NCI-H460 (cell line): ENCODE data around the gene MARCHF10. TPM values are rescaled to one million over a fixed set of nuclear protein-coding genes. Genes with fewer than 3 reads are reported as not detected.
"Not testable (repeated sequence)": the region's sequence is repeated elsewhere in the genome, so short reads cannot be mapped to it uniquely, and the experiment has no call there.

ENCODE experiments used
- DNase-seq: peaks from one replicate; pipeline ENCODE4 v3.0.0-alpha.2; 2016; ENCODE audit warnings: low read depth; ENCODE audit errors: extremely low read depth
- total RNA-seq: library from RNA; depleted of rRNA; stranded (reverse); fragments of >200 nt; shearing (Covaris generic); gene quantifications from 2 replicates; pipeline ENCODE4 v1.2.3, GENCODE V29; 2014

MARCHF10 gene
- total RNA-seq, 1 experiment from 2014 or later, result not detected

- no peak for DNase-seq
These were observed 16.8 kb downstream of the MARCHF10 start for GRCh38 chr17:62791235-62791734.

DNA sequence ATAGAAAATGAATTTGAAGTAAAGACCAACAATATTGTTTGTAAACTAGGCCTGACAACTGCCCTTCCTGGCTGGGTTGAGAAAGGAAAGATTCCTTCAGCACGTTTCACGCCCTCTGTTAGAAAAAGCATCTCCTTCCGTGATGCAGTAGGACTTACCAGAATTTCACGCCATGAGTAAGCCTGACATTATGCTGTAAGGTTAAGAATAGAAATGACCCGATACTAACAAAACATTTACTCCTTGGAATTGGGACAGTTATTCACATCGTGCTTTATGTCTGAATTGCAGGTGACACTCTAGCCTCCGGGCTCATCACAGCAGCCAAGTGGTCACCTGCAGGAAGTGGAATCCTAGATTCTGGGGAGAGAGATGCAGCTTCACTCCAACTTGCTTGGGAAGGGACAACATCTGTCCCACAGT, 17.5 kb downstream of the MARCHF10 start:
- peak; percentile 87 for DNase-seq

- no peak for DNase-seq
These were observed 20.7 kb downstream of the MARCHF10 start for GRCh38 chr17:62787366-62787765.

GRCh38 chr17:62786646-62787045, 21.5 kb downstream of the MARCHF10 start:
- no peak for DNase-seq

- not testable (repeated sequence) for DNase-seq
These were observed 22.1 kb downstream of the MARCHF10 start for GRCh38 chr17:62785983-62786382.

DNA sequence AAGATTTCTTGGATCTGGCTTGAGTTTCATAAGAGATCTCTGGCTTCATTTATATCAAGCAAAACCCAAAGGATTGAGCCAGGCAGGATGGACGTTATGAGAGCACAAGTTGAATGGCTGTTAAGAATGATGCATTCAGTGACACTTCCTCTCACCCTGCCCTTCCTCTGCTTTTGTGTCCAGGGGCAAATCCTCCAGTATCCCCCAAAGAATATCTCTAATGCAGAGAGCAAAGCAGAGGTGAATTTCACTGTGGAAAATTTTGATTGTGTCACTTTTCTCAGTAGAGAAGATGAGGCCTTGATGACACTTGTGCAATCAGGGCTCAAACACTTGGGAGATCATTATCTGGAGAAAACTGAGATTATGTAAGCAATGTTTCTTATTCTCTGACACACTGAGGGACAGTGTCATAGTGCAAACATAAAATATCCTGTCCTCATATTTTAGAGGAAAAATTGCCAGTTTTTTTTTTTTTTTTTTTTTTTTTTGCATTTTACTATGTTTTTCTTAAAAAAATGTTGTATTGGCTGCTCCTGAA, 25.3 kb downstream of the MARCHF10 start:
- no peak for DNase-seq

- DNase-seq, result no peak
These were observed 26.3 kb downstream of the MARCHF10 start for GRCh38 chr17:62781831-62782251.

DNA sequence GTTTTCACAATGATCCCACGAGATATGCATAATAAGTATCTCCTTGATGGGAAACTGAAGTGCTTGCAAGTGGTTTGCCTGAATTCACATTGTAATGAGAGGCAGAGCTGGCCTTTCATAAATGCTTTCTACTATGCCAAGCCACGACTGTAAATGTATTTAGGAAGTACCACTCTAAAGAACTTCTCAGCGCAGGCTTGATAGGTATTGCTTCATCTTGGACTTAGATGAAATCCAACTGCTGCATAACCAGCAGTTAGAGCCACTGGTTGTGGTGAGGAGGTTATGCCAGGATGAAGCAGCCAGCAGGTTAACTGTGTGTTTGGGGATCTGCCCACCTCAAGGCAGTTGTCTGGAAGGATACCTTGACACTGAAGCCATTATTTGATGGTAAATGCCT, 26.8 kb downstream of the MARCHF10 start:
- DNase-seq, result no peak

DNA sequence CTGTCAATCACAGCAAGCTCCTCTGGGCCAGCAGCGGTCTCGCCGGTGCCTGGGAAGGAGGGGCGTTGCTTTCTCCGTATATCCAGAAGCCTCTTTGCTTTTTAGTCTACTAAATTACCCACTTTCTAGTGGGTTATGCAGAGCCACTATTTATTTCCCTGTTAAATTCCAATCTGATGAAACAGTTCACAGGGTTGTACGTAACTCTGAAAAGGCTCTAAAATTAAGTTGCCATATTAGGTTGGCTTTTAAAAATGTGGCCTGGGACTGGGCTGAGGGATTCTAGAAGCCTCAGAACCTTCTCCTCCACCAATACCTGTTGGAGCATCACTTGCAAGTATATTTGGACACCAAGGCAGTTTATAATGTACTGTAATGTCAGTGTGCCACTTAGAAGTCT, 27.2 kb downstream of the MARCHF10 start:
- DNase-seq, result no peak

DNA sequence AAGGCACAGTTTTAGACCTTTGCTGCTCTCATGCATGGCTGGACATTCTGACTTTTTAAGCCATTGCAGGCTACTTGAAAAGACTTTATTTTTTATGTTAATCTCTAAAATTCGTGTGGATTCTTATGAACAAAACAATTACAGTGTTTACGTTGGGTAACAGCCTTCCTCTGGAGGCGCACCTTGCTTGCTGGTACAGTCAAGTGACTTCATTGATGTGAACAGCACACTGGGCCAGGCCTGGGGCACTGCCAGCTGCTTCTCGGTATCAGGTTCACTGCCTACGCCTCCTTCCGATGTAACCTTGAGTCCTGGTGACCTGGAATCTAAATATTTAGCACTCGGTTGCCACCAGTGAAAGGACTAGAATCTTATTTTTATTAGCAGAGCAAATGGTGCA, 27.8 kb downstream of the MARCHF10 start:
- DNase-seq, result no peak

DNA sequence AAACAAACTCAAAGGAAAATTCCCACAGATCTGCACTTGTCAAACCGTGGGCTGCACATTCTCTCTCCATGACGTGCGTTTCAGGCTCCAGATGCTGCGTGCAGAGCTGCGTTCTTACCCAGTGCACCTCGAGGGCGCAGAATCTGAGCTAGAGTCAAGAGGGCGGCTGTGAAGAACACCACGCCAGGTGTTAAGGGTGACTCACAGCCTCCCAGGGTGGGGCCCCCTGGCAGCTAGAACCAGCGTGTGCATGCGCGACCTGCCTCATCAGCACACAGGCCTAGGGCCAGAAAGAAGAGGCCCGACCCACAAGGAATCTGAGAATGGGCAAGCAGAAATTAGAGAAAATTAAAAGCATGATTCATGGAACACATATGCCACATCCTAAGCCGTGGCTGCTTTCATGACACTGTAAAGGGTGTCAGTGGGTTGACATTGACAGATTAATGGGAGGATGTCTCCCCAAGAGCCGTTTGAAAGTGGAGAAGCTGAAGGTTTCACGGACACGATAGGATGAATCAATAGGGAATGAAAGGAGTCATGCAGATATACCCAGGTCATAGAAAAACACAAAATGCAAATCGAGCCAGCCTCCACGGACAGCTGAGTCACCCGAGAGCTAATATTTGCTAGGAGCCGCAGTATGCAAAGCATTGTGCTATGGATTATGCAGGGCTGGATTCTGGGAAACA, 29.0 kb downstream of the MARCHF10 start:
- no peak for DNase-seq

DNA sequence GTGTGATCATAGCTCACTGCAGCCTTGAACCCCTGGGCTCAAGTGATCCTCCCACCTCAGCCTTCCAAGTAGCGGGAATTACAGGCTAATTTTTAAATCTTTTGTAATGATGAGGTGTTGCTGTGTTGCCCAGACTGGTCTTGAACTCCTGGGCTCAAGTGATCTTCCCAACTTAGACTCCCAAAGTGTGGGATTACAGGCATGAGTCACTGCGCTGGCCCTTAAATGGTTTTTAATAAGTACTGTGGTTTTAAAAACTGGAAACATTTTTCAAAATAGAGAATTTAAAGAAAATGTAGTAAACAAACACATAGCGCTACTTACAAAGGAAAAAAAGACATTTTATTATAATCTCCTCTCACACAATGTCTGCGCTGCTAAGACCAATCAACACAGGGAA, 32.2 kb downstream of the MARCHF10 start:
- DNase-seq, result no peak

DNA sequence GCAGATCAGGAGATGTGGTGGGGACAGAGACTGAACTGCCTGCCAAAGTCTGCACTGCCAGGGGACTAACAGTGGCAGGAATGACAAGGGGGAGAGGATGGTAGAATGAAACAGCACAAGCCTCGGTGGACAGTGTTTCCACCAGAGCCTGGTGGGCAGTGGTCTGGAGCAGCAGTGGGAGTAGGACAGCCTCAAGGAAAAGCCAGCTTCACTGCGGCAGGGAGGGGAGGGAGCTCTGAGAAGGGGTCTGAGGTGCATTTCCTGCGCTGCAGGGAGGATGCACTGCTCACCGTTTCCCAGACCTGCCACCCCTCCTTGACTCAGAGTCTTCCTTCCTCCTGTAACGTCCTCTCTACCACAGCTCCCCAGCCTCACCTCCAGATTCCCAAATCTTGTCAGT, 33.8 kb downstream of the MARCHF10 start:
- DNase-seq, result no peak

- no peak for DNase-seq
These were observed 40.1 kb downstream of the MARCHF10 start for GRCh38 chr17:62767997-62768396.

DNA sequence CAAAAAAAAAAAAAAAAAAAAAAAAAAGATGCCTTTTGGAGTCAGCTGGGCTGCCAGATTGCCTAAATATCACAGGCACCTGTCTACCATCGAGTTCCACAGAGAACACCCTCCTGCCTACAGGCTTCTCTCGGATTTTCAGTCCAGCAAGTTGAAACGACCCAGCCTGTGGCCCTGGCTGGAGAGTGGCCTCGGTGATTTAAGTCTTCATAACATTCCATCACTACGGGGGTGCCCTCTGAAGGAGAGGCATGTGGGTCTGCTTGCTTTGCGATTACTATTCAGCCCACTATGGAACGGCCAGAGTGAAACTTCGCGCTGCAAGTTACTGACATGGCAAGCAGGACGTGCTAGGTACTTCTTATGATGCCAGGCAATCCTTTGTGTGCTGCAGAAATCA, 42.8 kb downstream of the MARCHF10 start:
- DNase-seq, result no peak

GRCh38 chr17:62763891-62764600, 44.1 kb downstream of the MARCHF10 start:
- no peak for DNase-seq

GRCh38 chr17:62761884-62762283, 46.2 kb downstream of the MARCHF10 start:
- DNase-seq, result no peak

DNA sequence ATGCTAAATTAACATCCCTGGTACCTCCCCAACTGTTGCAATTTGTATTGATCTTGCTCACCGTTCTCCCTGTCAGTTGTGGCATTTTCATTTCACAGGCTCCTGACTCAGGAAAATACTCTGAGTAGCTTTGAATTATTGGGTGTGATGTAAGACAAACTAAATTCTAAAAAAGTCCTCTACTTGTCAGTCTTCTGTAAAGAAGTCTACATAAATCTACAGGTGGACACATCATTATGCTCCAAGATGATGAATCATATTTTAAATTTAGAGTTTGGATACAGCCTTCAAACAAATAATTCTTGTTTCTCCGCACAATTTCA, 47.2 kb downstream of the MARCHF10 start:
- DNase-seq, result no peak

GRCh38 chr17:62760059-62760944, 47.8 kb downstream of the MARCHF10 start:
- DNase-seq, result no peak

DNA sequence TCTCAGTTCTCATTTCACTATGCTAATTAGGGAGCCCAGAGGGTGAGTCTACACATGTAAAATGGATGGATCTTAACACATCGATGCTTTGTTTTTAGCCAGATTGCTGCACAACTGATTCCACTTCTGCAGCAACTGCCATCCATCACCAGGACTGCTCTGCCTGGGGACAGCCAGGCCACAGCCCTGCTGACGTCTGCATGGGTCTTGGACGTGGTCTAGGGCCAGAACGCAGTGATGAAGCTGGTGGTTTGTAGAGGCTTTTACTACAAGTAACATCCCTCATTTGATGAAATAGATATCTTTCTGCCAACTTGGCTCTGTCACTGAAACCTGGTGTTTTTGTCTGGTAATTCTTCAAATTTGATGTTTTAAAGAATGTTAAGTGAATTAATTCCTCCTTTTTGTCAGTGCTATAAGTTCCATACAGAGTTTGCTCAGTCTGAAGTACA, 50.6 kb downstream of the MARCHF10 start:
- DNase-seq, result no peak

- no peak for DNase-seq
These were observed 51.9 kb downstream of the MARCHF10 start for GRCh38 chr17:62756198-62756597.
